D721Med (cell line): ENCODE data around the gene ACY1.

Experiments used
- DNase-seq: peaks from one replicate; pipeline ENCODE4 v3.0.0; 2011; ENCODE audit warnings: low spot score; ENCODE audit not compliant: insufficient read length
- FAIRE-seq: peaks from 2 replicates; lab custom pipeline; 2011; peaks lifted over from hg19 to GRCh38; lab: Jason Lieb, UNC
- CTCF ChIP-seq: IDR thresholded peaks from 2 replicates; pipeline ENCODE4 v1.5.1; 2012; ENCODE audit warnings: mild to moderate bottlenecking, control low read depth; ENCODE audit not compliant: insufficient read depth; ENCODE audit errors: missing control alignments

ACY1 gene

DNA sequence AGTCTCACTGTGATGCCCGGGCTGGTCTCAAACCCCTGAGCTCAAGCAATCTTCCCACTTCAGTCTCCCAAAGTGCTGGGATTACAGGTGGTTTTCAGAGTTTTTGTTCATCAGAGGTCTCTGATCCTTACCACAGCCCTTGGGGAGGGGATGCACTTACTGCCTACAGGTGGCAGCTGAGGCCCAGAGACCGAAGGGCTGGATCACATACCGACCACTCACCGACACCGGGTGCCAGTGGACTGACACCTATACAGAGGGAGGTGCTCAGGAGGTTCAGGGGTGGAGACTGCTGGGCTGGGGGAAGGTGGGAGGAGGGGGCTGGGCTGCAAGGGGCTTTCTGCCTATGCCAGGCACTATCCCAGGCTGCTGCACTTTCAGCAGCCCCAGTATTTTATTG, 53.5 kb downstream of the ACY1 start:
- FAIRE-seq: no peak
- DNase-seq: no peak
- no peak for TF ChIP-seq CTCF

- FAIRE-seq: no peak
- no peak for DNase-seq
- no peak for TF ChIP-seq CTCF
Observed at GRCh38 chr3:52037291-52037690, 54.0 kb downstream of the ACY1 start.

- DNase-seq (no peak), FAIRE-seq (no peak)
- TF ChIP-seq CTCF: no peak
Observed at GRCh38 chr3:52038227-52038626, 54.9 kb downstream of the ACY1 start.
